Activated CD4-positive, alpha-beta T cell treated with anti-CD3 and anti-CD28 coated beads for 24 hours (primary cell): Measurements from ENCODE around the gene HMX3.
"Not testable (repeated sequence)": the region's sequence is repeated elsewhere in the genome, so short reads cannot be mapped to it uniquely, and the experiment has no call there.

Experiments
- DNase-seq, 2 donors: peaks; one replicate each; pipeline ENCODE4 v3.0.0-alpha.2; 2020; ENCODE audit warnings: low read depth in 2 of 2

HMX3 gene

DNA sequence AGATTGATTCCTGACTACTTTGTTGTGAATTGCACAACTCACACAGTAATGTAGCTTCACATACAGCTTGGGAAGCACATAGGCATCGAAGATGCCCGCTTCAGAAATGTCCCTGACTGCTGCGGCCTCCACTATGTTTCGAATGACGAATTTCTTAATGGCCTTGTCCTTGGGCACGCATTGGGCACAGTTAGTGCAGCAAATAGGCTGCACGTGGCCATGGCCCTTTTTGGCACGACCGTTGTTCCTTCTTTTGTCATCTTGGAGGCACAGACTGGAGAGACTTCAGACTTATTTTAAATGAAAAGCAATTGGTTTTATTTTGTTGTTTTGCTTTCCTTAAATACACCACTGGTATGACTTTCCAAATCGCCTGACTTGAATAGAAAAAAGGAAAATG is 35.8 kb downstream of the HMX3 start:
- DNase-seq = not testable (repeated sequence)

DNA sequence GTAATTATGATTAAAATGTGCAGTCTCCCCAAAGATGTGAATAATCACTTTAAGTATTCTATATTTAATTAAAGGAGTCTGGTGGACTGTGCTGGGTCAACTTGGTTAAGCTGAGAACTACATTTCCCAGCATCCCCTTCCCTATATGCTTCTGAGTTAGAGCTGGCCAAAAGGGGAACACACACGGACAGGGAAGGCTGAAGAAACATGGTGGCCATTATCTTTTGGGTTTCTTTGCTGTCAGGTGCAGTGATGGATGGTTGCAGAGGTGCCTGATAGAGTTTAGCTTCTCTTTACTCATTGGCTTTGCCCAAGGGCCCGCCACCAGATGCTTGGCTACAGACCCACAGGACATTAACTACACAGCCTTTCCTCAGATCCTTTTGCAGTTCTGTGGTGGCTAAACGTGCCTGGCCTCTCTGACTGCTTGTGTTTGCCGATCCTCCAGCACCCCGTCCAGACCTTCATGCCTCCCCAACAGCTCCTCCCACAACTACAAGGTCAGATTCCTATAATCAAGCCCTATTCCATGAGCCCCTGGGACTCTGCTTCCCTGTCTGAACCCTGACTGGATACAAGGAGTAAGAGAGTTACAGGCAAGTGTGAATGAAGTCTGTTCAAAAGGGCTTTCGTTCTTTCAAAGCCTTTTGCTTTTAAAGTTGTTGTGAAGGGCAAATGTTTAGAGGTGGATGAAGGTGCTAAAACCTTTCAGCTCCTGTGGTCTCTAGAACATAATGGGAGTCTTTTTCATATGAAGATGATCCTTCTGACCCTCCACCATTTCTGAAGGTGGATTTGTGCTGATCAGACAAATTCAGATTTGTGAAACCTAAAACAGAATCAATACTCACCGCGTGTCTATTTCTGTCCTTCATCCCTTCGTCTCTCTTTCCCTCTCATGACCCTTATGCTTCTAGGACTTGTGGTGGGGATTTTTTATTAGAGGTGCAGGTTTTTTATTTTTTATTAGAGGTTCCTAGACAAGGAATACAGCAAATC is 39.9 kb downstream of the HMX3 start:
- DNase-seq = no peak

DNA sequence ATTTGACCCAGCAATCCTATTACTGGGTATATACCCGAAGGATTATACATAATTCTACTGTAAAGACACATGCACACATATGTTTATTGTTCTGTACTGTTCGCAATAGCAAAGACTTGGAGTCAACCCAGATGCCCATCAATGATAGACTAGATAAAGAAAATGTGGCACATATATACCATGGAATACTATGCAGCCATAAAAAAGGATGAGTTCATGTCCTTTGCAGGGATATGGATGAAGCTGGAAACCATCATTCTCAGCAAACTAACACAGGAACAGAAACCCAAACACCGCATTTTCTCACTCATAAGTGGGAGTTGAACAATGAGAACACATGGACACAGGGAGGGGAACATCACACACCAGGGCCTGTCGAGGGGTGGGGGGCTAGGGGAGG is 42.6 kb downstream of the HMX3 start:
- not testable (repeated sequence) for DNase-seq

DNA sequence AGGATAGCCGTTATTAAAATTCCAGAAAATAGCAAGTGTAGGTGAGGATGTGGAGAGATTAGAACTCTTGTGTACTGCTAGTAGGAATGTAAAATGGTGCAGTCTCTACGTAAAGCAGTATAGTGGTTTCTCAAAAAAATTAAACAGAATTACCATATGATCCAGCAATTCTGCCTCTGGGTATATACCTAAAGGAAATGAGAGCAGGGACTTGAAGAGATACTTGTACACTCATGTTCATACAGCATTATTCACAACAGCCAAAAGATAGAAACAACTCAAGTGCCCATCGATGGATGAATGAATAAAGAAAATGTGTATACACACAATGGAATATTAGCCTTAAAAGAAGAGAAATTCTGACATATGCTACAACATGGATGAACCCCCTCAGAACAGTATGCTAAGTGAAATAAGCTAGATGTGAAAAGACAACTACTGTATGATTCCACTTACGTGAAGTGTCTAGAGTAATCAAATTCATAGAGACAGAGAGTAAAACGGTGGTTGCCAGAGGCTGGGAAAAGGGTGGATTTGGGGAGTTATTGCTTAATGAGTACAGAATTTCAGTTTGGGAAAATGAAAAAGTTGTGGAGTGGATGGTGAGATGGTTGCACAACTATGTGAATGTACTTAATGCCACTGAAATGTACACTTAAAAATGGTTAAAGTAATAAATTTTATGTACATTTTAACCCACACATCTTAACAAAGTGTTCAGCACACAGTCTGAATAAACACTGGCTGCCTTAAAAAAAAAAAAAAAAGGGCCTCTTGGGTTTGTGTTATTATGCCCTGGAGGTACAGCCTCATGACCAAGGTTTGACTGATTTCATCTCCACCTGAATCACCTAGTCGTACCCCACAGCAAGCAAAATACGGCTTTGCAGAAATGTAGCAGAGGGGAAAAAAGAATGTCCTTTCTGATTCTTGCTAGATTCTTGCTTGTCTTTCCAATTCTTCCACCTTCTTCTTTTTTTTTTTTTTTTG is 44.6 kb downstream of the HMX3 start:
- DNase-seq = no peak

DNA sequence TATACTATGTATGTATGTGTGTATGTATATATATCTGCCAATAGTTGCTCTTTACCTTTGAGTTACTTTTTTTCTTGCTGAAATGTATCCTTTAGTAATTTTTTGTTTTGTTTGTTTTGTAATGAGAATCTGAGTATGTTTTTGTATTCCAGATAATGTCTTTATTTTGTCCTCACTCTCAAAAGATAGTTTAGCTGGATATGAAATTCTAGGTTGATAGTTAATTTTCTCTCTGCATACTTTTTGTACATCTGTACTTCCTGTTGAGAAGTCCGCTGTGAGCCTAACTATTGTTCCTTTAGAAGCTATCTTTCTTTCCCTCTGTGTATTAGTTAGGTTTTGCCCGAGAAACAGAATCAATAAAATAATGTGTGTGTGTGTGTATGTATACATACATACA is 48.0 kb downstream of the HMX3 start:
- no peak for DNase-seq

DNA sequence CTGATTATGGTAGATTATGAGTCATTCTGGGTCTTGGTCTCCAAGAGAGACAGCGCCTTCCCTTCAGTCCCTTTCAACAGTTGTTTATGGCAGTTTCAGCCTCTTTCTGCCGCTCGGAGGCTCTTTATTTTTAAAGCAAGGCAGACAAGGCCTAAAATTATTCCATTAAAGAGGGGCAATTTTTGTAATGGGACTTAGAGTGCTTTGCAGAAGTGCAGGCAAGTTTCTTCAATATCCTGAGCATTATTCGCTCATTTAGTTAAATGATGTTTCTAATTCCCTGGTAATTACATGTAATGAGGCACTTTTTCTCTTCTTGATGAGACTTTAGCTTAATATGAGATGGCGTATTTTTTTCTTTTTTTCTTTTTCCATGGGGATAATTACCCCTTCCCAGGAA is 52.0 kb downstream of the HMX3 start:
- DNase-seq = no peak
